Left lung (tissue), 10 donors: ENCODE results near the gene ARRDC3. TPM values are rescaled to one million over a fixed set of nuclear protein-coding genes. Genes with fewer than 3 reads are reported as not detected.

Experiments used
- ATAC-seq: fragments of 200-7000 bp; cut with Tn5 transposase; one replicate; pipeline ENCODE4 v1.9.1; 2020; ENCODE audit warnings: moderate library complexity
- DNase-seq, 4 donors: peaks; one replicate each; pipeline ENCODE4 v3.0.0-alpha.2; 2013 to 2020
- H3K27ac ChIP-seq, 2 donors: fragments of 200-600 bp; sonication (generic) in 1 of 2; one replicate each; pipeline versions ENCODE4 v1.5.0 to v1.8.0; 2020 to 2021
- H3K27me3 ChIP-seq, 2 donors: fragments of 200-600 bp; sonication (generic) in 1 of 2; one replicate each; pipeline versions ENCODE4 v1.5.0 to v1.8.0; 2020 to 2021
- H3K36me3 ChIP-seq, 2 donors: fragments of 200-600 bp; sonication (generic) in 1 of 2; one replicate each; pipeline versions ENCODE4 v1.5.0 to v1.8.0; 2020 to 2021
- H3K4me1 ChIP-seq, 2 donors: fragments of 200-600 bp; one replicate each; pipeline ENCODE4 v1.8.0; 2021
- H3K4me3 ChIP-seq, 2 donors: fragments of 200-600 bp; sonication (generic) in 1 of 2; one replicate each; pipeline versions ENCODE4 v1.5.0 to v1.8.0; 2020 to 2021; ENCODE audit warnings: mild to moderate bottlenecking in 1 of 2
- H3K9me3 ChIP-seq, 2 donors: fragments of 200-600 bp; sonication (generic) in 1 of 2; one replicate each; pipeline versions ENCODE4 v1.5.0 to v1.8.0; 2020 to 2021
- CTCF ChIP-seq, 2 donors: fragments of 200-600 bp; sonication (generic) in 1 of 2; IDR thresholded peaks; one replicate each; pipeline versions ENCODE4 v1.5.0 to v1.8.0; 2021; ENCODE audit warnings: antibody characterized with exemption in 2 of 2
- intact Hi-C, 2 donors: fragments of 100-400 bp; cut with DNase I; formaldehyde crosslinking; loops; one replicate each; pipeline versions ENCODE4 v1.11.2 to v1.14.2; 2022
- polyA plus RNA-seq, 6 donors: library from polyadenylated mRNA; unstranded; fragments of 120-200 nt; gene quantifications; one replicate each; pipeline ENCODE4 v1.2.1, GENCODE V29; 2013; ENCODE audit not compliant: insufficient read length in 6 of 6
- total RNA-seq, 2 donors: library from RNA; stranded (reverse); fragmentation: NEBNext Ultra II Directional; extraction: Animal tissue kit (Norgen Biotek cat#: 25700); gene quantifications; one replicate each; pipeline ENCODE4 v1.2.1, GENCODE V29; 2021
- donor health status: DM: no; HTN: yes; CAD: no.
- donor health status: DM: no; HTN: no; CAD: no.

The ARRDC3 gene
- total and polyA plus RNA-seq, 8 donors = 80.3 to 286 (median 128) TPM

DNA sequence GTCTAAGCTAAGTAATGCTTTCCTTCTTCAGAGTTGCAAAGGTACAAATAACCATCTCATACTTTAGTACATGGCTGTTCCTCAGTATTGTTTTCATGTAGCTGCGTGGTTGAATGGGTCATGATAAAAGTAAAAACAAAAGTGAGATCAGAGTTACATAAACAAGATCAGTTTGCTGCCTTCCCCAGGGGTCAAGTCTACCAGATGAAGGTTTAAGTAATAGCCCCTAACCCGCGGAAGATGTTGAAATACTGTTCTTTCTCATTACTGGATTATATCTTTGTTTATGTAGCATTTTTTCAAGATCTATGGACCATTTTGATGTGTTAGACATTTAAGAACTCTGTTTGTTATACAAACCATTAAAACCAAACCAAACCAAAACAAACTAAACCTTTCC, 34.1 kb upstream of the ARRDC3 start:
- Histone ChIP-seq H3K4me1 (peaks cover 0 to 12% of the 10 kb centered on the region in 2 donors), H3K4me3 (no peak overlapping the region), H3K36me3 (no peaks in the 10 kb centered on the region), H3K9me3 (no peaks in the 10 kb centered on the region), H3K27ac (no peak overlapping the region), H3K27me3 (no peaks in the 10 kb centered on the region)
- no peak for TF ChIP-seq CTCF (IDR thresholded peaks at IDR 0.05)
- intact Hi-C loops = no loop called here
- ATAC-seq (no peak), DNase-seq (no peak)

- intact Hi-C loops = no loop called here
- Histone ChIP-seq H3K27me3 (no peaks in the 10 kb centered on the region), H3K4me1 (peaks cover 0 to 12% of the 10 kb centered on the region in 2 donors), H3K9me3 (no peaks in the 10 kb centered on the region), H3K36me3 (no peaks in the 10 kb centered on the region), H3K4me3 (no peak overlapping the region), H3K27ac (no peak overlapping the region)
- ATAC-seq (no peak), DNase-seq (no peak)
- TF ChIP-seq CTCF (IDR thresholded peaks at IDR 0.05) = no peak
Observed at GRCh38 chr5:91416491-91416890, 33.4 kb upstream of the ARRDC3 start.

- intact Hi-C loops = no loop called here
- ATAC-seq = no peak
Observed at GRCh38 chr5:91409304-91409703, 26.2 kb upstream of the ARRDC3 start.

DNA sequence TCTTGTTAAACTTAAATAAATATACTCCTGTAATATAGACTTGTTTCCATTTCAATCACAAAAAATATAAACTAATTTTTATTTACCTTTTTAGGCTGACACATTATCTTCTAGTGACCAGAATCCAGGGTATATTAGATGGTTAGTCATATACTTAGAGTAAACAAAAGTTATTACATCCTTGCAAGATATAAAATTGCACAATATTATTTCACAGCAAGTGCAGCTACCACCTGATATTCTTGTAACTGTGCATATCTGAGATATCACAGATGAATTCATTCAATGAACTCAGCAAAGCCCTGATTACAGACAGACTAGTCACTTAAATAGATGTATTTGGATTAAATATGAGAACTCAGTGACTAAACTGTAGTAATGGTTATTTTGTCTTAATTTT, 25.6 kb upstream of the ARRDC3 start:
- no peak for TF ChIP-seq CTCF (IDR thresholded peaks at IDR 0.05)
- no peaks in the 10 kb centered on the region for H3K4me1 ChIP-seq
- no peak for DNase-seq
- intact Hi-C loops = no loop called here
- H3K27me3 ChIP-seq = no peaks in the 10 kb centered on the region
- no peak overlapping the region for H3K27ac ChIP-seq
- no peak overlapping the region for H3K4me3 ChIP-seq
- no peak for ATAC-seq
- H3K9me3 ChIP-seq = no peaks in the 10 kb centered on the region
- H3K36me3 ChIP-seq = no peaks in the 10 kb centered on the region

More at GRCh38 chr5:91409304-91409703, 26.2 kb upstream of the ARRDC3 start:
- TF ChIP-seq CTCF (IDR thresholded peaks at IDR 0.05) = no peak
- Histone ChIP-seq H3K36me3 (no peaks in the 10 kb centered on the region), H3K27me3 (no peaks in the 10 kb centered on the region), H3K4me1 (no peaks in the 10 kb centered on the region), H3K27ac (no peak overlapping the region), H3K4me3 (no peak overlapping the region), H3K9me3 (no peaks in the 10 kb centered on the region)
- no peak for DNase-seq

GRCh38 chr5:91407204-91407603, 24.1 kb upstream of the ARRDC3 start:
- no peaks in the 10 kb centered on the region for H3K4me1 ChIP-seq
- ATAC-seq (no peak), DNase-seq (no peak)
- no peak overlapping the region for H3K4me3 ChIP-seq
- H3K9me3 ChIP-seq = no peaks in the 10 kb centered on the region
- no peak for TF ChIP-seq CTCF (IDR thresholded peaks at IDR 0.05)
- intact Hi-C loops = no loop called here
- no peaks in the 10 kb centered on the region for H3K36me3 ChIP-seq
- no peaks in the 10 kb centered on the region for H3K27me3 ChIP-seq
- H3K27ac ChIP-seq = no peak overlapping the region
